Right atrium auricular region (tissue), 2 donors: Measurements from ENCODE around the gene MEF2A. TPM values are rescaled to one million over a fixed set of nuclear protein-coding genes. Genes with fewer than 3 reads are reported as not detected.

Source experiments
- DNase-seq: peaks from one replicate; pipeline ENCODE4 v3.0.0-alpha.2; 2019; ENCODE audit warnings: low spot score
- H3K27ac ChIP-seq, 2 donors: fragments of 200-600 bp; sonication (generic); 1 replicate in 1 of 2; 2 replicates in 1 of 2; pipeline ENCODE4 v1.5.1; 2016 to 2019
- H3K27me3 ChIP-seq, 2 donors: fragments of 200-600 bp; sonication (generic); one replicate each; pipeline versions ENCODE4 v1.5.1 to v1.6.0; 2017 to 2019
- H3K36me3 ChIP-seq: fragments of 200-600 bp; sonication (generic); one replicate; pipeline ENCODE4 v1.5.1; 2016
- H3K4me1 ChIP-seq, 2 donors: fragments of 200-600 bp; sonication (generic); one replicate each; pipeline versions ENCODE4 v1.5.1 to v1.6.0; 2017 to 2019
- H3K4me3 ChIP-seq, 2 donors: fragments of 200-600 bp; sonication (generic); 1 replicate in 1 of 2; 2 replicates in 1 of 2; pipeline ENCODE4 v1.5.1; 2017 to 2019; ENCODE audit warnings: mild to moderate bottlenecking in 1 of 2, moderate library complexity in 1 of 2
- H3K9me3 ChIP-seq, 2 donors: fragments of 200-600 bp; sonication (generic); one replicate each; pipeline ENCODE4 v1.5.1; 2019
- total RNA-seq, 2 donors: library from RNA; depleted of rRNA; stranded (reverse); fragments of >200 nt; gene quantifications; one replicate each; pipeline ENCODE4 v1.1.0, GENCODE V29; 2016
- TF ChIP-seq, protein P1 (sequence below), 2 donors: fragments of 200-600 bp; sonication (generic); IDR thresholded peaks; one replicate each; pipeline ENCODE4 v1.5.1; 2019; ENCODE audit warnings: antibody characterized with exemption in 2 of 2

The MEF2A gene
- total RNA-seq, 2 donors from 2014 or later: 175 to 245 TPM

DNA sequence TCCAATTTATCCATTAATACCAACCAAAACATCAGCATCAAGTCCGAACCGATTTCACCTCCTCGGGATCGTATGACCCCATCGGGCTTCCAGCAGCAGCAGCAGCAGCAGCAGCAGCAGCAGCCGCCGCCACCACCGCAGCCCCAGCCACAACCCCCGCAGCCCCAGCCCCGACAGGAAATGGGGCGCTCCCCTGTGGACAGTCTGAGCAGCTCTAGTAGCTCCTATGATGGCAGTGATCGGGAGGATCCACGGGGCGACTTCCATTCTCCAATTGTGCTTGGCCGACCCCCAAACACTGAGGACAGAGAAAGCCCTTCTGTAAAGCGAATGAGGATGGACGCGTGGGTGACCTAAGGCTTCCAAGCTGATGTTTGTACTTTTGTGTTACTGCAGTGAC is 146.6 kb downstream of the MEF2A start:
- Histone ChIP-seq H3K27me3 (no peaks in the 10 kb centered on the region), H3K4me3 (no peak overlapping the region), H3K9me3 (no peaks in the 10 kb centered on the region), H3K36me3 (peaks cover 30% of the 10 kb centered on the region), H3K4me1 (peaks cover 0 to 76% of the 10 kb centered on the region in 2 donors), H3K27ac (peak overlapping the region; percentile 86 to 95)
- no peak for DNase-seq
- TF ChIP-seq, protein P1, sequence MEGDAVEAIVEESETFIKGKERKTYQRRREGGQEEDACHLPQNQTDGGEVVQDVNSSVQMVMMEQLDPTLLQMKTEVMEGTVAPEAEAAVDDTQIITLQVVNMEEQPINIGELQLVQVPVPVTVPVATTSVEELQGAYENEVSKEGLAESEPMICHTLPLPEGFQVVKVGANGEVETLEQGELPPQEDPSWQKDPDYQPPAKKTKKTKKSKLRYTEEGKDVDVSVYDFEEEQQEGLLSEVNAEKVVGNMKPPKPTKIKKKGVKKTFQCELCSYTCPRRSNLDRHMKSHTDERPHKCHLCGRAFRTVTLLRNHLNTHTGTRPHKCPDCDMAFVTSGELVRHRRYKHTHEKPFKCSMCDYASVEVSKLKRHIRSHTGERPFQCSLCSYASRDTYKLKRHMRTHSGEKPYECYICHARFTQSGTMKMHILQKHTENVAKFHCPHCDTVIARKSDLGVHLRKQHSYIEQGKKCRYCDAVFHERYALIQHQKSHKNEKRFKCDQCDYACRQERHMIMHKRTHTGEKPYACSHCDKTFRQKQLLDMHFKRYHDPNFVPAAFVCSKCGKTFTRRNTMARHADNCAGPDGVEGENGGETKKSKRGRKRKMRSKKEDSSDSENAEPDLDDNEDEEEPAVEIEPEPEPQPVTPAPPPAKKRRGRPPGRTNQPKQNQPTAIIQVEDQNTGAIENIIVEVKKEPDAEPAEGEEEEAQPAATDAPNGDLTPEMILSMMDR (IDR thresholded peaks at IDR 0.05): no peak

DNA sequence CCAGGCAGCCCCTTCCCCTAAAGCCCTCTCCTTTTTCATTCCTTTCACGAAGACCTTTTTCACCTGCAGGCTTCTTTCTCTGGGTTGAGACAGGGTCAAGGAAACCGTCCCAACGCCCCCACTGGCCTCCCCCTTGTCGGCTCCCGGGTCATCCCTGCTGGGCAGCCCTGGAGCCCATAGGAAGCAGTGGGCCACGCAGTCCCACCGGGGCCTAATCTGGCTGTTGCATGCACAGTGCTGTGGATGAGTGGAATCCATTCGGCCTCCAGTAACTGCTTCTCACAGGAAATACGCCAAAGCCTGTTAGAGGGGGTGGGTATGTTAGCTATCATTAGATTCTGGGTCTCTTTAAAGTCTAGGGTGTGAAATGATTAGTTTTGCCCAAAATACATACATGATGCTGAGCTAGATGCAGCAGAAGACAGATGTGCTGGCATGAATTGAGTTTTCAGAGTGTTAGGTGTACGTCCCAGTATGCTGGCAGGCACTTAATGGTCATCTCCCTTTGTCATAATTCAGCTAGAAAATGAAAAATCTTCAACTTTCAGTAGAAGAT is 150.8 kb downstream of the MEF2A start:
- no peaks in the 10 kb centered on the region for H3K9me3 ChIP-seq
- TF ChIP-seq, protein P1 (IDR thresholded peaks at IDR 0.05): no peak
- peak overlapping the region; percentile 68 for H3K27ac ChIP-seq
- H3K27me3 ChIP-seq: no peaks in the 10 kb centered on the region
- peaks cover 0 to 47% of the 10 kb centered on the region in 2 donors for H3K4me1 ChIP-seq
- peaks cover 34% of the 10 kb centered on the region for H3K36me3 ChIP-seq
- no peak for DNase-seq
- no peak overlapping the region for H3K4me3 ChIP-seq

DNA sequence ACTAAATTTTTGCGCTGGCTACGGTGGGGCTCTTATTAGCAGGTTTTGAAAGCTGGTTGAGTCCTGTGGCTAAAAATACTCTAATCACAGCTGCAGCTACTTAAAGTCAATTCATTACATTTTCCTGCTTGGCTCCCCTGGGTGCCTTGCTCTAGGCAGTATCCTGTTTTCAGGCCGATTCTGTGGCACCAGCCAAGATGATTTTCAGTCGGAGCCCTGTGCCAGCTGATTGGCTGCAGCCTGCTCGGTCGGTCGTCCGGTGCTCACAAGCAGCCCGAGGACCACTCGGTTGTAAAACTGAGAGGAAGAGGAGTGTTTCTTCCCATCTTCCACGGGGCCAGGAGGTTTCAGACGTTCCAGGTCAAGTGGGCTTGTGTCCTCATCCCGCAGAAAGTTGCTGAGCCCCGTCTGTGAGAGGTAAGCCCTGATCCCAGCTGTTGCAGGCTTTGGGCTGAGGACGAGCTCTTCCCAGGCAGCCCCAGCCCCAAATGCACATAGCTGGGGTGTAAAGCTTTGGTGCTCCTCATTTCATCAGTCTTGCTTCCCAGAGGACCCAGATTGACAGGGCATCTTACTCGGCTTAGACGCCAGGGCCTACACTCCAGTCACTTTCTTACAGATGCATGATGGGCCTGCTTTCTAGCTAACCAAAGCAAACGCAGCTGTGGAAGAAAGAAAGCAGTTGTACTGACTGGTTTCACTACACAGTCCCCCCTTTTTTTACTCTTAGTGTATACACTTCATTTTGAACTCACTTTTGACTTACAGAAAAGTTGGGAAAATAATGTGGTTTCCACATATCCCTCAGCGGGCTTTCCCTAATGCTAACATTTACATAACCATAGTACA is 151.6 kb downstream of the MEF2A start:
- peaks cover 26% of the 10 kb centered on the region for H3K36me3 ChIP-seq
- no peak overlapping the region for H3K4me3 ChIP-seq
- no peak for DNase-seq

DNA sequence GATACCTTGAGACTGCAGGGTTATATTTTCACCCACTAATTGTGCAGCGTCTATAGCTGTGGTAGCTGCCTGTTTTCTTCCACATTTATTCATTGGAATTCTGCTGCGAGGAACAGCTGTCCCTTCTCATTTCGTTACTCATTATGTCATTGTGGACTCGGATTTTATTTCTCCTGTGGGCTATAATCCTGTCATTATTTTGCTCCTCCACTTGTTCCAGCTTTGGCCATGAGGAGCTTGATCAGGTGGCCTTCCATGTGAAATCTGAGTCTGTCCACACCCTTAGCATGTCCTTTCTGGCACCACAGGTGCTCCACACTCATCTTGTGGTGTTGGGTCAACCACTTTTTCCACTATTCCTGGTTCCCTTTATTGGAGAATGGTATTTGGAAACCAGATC is 152.6 kb downstream of the MEF2A start:
- no peaks in the 10 kb centered on the region for H3K9me3 ChIP-seq
- no peak overlapping the region for H3K4me3 ChIP-seq
- no peak for DNase-seq
- peak overlapping the region in 1 of 2 donors; percentile 68 for H3K27ac ChIP-seq
- H3K27me3 ChIP-seq: no peaks in the 10 kb centered on the region
- H3K4me1 ChIP-seq: peaks cover 0 to 38% of the 10 kb centered on the region in 2 donors
- peaks cover 18% of the 10 kb centered on the region for H3K36me3 ChIP-seq
- TF ChIP-seq, protein P1 (IDR thresholded peaks at IDR 0.05): no peak

More for the DNA sequence above, 151.6 kb downstream of the MEF2A start:
- H3K27ac ChIP-seq: peak overlapping the region; percentile 68
- no peaks in the 10 kb centered on the region for H3K27me3 ChIP-seq
- H3K9me3 ChIP-seq: no peaks in the 10 kb centered on the region
- H3K4me1 ChIP-seq: peaks cover 0 to 41% of the 10 kb centered on the region in 2 donors
- TF ChIP-seq, protein P1 (IDR thresholded peaks at IDR 0.05): no peak

DNA sequence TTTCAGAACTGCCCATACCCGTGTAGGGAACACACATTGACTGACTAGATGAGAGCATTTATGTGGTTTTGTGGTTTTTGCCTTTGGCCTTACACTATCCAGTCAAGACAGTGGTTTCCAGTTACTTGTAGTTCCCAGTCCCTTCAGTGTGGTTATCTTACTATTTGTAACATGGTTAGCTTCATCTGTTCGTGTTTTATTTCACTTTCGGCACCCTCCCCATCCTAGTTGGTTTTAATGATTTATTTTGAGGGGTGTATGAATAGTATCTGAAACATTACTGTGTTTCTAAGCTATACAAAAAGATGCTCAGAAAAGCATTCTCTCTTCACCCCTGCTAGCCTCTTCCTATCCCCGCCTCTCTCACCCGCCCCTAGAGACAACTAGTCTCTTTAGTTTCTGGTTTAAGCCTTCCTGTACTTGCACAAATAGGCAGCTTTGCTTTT is 153.3 kb downstream of the MEF2A start:
- H3K27ac ChIP-seq: no peak overlapping the region
- no peak overlapping the region for H3K4me3 ChIP-seq
- H3K9me3 ChIP-seq: no peaks in the 10 kb centered on the region
- H3K36me3 ChIP-seq: peaks cover 18% of the 10 kb centered on the region
- H3K27me3 ChIP-seq: no peaks in the 10 kb centered on the region
- DNase-seq: no peak
- TF ChIP-seq, protein P1 (IDR thresholded peaks at IDR 0.05): no peak
- peaks cover 0 to 36% of the 10 kb centered on the region in 2 donors for H3K4me1 ChIP-seq
